ENCODE data around the gene TPPP. TPM values are rescaled to one million over a fixed set of nuclear protein-coding genes. Genes with fewer than 3 reads are reported as not detected.
A peak's percentile ranks its signal among the peaks of the same experiment; 100 is the strongest.

Gene TPPP
- total RNA-seq, 2 donors from 2014 or later, result 0.10 to 0.14 TPM

DNA sequence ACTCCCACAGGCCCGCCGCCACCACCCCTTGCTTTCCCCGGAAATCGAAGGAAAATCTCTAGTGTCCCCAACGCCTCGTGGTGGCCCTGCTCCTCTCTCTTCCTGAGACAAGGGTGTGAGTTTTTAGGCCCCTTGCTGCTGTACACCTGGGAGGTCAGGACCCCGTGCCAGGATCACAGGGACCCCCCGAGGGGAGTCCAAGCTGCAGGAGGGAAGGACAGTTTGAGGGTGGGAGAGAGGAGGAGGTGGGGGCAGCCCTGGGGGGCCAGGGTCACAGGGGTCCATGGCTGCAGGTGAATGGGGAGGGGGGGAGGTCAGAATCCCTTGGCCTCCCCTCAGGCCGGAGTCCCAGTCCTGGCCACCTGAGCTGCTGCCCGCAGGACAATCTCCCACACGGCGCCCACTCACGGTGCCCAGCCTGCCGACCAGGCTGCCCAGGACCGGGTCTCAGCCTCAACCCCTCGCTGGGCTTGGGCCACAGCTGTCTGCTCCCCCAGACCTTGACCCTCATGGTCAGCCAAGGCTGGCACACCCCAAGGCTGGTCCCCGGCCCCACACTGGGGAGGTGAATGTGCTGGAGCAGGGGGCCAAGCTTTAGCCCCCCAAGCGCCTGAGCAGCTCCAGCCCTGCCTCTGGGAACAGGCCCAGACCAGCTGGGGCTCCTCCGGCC, 19.9 kb downstream of the TPPP start:
- Mint-ChIP-seq H3K9me3 (no peaks in the 10 kb centered on the region), H3K27ac (peak overlapping the region in 1 of 2 donors; percentile 44), H3K36me3 (no peaks in the 10 kb centered on the region)
- ATAC-seq, result no peak
- DNase-seq (ENCODE audit: low spot score in 2 of 2), result peak in 1 of 2 donors; percentile 54

GRCh38 chr5:672329-673160, 20.6 kb downstream of the TPPP start:
- Mint-ChIP-seq H3K36me3 (peaks cover 0 to under 1% of the 10 kb centered on the region in 2 donors), H3K9me3 (no peaks in the 10 kb centered on the region), H3K27ac (peak overlapping the region in 1 of 2 donors; percentile 44)
- ATAC-seq (peak in 1 of 2 donors; percentile 53), DNase-seq (ENCODE audit: low spot score in 2 of 2) (peak; percentile 52 to 53)

GRCh38 chr5:671459-672328, 21.5 kb downstream of the TPPP start:
- Mint-ChIP-seq H3K36me3 (peaks cover 0 to 4% of the 10 kb centered on the region in 2 donors), H3K9me3 (no peaks in the 10 kb centered on the region), H3K27ac (no peak overlapping the region)
- DNase-seq (ENCODE audit: low spot score in 2 of 2), result peak; percentile 62 to 77
- peak; percentile 73 to 74 for ATAC-seq

DNA sequence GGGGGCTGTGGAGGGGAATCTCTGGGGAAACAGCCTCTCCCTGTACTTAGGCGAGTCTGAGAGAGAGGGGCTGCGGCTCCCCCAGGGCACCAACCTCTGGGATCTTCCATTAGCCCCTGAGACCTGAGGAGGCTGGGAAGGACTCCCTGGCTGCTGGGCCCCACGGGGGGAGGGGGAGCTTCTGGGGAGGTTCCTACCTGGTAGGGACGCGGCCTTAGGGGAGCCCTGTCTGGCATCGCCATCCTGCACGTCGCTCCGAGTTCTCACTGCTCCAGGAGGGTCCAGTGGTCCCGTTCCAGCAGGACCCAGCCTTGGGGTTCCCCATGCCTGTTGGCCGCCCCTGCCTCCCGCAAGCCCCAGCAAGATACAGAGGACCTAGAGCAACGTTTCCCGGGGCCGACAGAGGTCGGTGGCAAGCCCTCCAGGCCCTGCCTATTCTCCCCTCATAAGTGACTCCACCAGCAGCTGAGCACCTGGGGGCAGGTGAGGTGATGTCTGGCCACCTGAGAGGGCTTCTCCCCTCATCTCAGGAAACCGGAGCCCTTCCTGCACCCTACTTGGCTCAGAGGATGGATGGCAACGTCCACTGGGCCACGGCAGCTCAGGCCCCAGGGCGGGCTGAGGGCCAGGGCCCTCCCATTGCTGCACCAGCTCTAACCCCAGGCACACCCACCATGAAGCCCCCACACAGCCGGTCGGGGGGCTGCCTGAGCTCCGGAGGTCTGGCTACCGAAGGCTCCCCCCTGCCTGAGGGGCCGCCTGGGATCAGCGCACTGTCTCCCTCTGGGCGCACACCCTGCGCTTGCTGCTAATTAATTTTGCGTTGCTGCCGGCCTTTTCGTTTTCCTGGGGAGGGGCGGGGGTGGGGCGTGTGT, 22.5 kb downstream of the TPPP start:
- Mint-ChIP-seq H3K9me3 (no peaks in the 10 kb centered on the region), H3K27ac (no peak overlapping the region), H3K36me3 (peaks cover 0 to 4% of the 10 kb centered on the region in 2 donors)
- ATAC-seq (no peak), DNase-seq (ENCODE audit: low spot score in 2 of 2) (peak in 1 of 2 donors; percentile 51)

- H3K27ac Mint-ChIP-seq, result no peak overlapping the region
- ATAC-seq (peak in 1 of 2 donors; percentile 2), DNase-seq (ENCODE audit: low spot score in 2 of 2) (peak in 1 of 2 donors; percentile 56)
- H3K36me3 Mint-ChIP-seq, result peaks cover 0 to 4% of the 10 kb centered on the region in 2 donors
- no peaks in the 10 kb centered on the region for H3K9me3 Mint-ChIP-seq
Observed at GRCh38 chr5:669842-670395, 23.2 kb downstream of the TPPP start.

- H3K36me3 Mint-ChIP-seq, result peaks cover 0 to 4% of the 10 kb centered on the region in 2 donors
- ATAC-seq (peak; percentile 22 to 47), DNase-seq (ENCODE audit: low spot score in 2 of 2) (peak; percentile 58)
- no peak overlapping the region for H3K27ac Mint-ChIP-seq
- no peaks in the 10 kb centered on the region for H3K9me3 Mint-ChIP-seq
Observed at GRCh38 chr5:669111-669841, 23.9 kb downstream of the TPPP start.

DNA sequence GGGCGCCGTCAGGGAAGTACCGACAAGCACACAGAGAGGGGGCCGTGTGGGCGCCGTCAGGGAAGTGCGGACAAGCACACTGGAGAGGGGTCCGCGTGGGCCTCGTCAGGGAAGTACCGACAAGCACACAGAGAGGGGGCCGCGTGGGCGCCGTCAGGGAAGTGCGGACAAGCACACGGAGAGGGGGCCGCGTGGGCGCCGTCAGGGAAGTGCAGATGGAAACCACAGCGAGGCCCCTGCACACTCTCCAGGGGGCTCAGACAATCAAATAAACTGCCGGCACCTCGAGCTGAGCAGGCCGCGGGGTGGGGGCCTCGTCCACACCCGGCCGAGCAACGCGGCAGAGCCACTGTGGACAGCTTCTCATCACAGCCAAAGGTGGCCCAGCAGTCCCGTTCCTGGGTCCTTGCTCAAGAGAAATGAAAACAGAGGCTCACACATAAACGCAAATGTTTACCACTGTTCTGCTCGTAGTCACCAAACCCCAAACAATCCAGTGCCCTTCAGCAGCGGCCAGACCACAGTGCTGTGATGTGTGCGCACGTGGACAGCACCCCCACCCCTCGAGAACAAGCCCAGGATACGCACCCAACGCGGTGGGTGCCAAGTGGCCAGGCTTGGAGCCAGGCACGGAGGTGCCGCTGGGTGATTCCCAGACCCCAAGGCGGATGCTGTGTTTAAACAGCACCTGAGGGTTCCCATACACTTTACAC, 24.7 kb downstream of the TPPP start:
- no peak overlapping the region for H3K27ac Mint-ChIP-seq
- no peaks in the 10 kb centered on the region for H3K9me3 Mint-ChIP-seq
- H3K36me3 Mint-ChIP-seq, result peaks cover 0 to 4% of the 10 kb centered on the region in 2 donors
- ATAC-seq (no peak), DNase-seq (ENCODE audit: low spot score in 2 of 2) (peak in 1 of 2 donors; percentile 45)

- DNase-seq (ENCODE audit: low spot score in 2 of 2), result peak in 1 of 2 donors; percentile 28
- ATAC-seq, result no peak
- peaks cover 0 to 4% of the 10 kb centered on the region in 2 donors for H3K36me3 Mint-ChIP-seq
- H3K27ac Mint-ChIP-seq, result no peak overlapping the region
- H3K9me3 Mint-ChIP-seq, result no peaks in the 10 kb centered on the region
Observed at GRCh38 chr5:666816-667498, 26.2 kb downstream of the TPPP start.

DNA sequence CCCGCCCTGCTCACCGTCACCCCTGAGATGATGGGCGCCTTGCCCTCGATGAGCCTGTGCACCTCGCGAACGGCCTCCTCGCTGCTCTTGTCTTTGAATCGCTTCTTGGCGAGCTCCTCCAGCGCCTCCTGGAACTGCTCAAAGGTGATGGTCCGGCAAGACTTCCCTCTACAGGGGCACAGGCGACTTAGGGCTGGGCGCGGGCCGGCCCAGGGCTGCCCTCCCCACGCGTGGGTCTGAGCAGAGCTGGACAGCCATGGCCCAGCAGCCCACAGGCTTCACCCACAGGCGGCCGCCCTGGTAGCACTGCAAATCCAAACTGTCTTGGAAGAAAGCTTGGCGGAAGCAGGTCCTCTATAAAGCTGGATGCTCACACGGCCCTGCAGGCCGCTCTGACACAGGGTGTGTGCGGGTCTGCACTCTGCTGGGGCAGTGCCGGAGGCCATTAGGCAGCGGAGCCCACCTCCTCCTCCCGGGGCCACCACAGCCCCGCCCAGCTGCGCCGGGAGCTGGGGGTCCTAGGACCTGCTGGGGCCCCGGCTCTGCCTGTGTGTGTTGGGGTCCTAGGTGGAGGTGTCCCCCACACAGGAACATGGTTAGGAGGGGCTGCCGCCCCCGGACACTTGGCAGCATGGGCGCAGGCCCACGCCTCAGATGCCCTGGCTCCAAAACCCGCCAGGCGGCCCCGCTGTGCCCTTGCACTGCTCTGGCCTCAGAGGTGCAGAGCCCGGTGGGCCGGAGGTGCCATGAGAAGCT, 27.0 kb downstream of the TPPP start:
- DNase-seq (ENCODE audit: low spot score in 2 of 2) (peak in 1 of 2 donors; percentile 50), ATAC-seq (no peak)
- peaks cover 4 to 8% of the 10 kb centered on the region in 2 donors for H3K36me3 Mint-ChIP-seq
- no peaks in the 10 kb centered on the region for H3K9me3 Mint-ChIP-seq
- H3K27ac Mint-ChIP-seq, result no peak overlapping the region

GRCh38 chr5:665541-665955, 27.6 kb downstream of the TPPP start:
- no peak for ATAC-seq
- Mint-ChIP-seq H3K27ac (no peak overlapping the region), H3K9me3 (no peaks in the 10 kb centered on the region), H3K36me3 (peaks cover 6 to 10% of the 10 kb centered on the region in 2 donors)
- peak in 1 of 2 donors; percentile 30 for DNase-seq (ENCODE audit: low spot score in 2 of 2)

DNA sequence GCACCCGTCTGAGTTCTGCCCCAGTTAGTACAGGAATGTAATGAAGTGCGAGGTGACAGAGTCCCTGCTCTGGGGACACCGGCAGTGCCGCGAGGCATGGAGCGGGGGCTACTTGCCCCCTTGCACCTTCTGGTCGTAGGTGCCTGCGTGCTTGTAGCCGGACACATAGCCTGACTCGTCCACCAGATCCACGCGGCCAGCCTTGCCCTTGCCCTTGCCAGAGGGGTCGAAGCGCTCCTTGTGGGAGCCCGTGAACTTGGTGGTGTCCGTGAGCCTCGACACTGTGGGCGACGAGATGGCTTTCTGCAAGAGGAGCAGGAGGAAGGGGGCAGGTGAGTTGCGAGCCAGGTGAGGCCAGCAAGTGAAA, 28.2 kb downstream of the TPPP start:
- DNase-seq (ENCODE audit: low spot score in 2 of 2), result peak in 1 of 2 donors; percentile 49
- no peak for ATAC-seq
- Mint-ChIP-seq H3K36me3 (peaks cover 10 to 11% of the 10 kb centered on the region in 2 donors), H3K9me3 (no peaks in the 10 kb centered on the region), H3K27ac (no peak overlapping the region)

GRCh38 chr5:664343-664993, 28.7 kb downstream of the TPPP start:
- no peaks in the 10 kb centered on the region for H3K9me3 Mint-ChIP-seq
- peaks cover 14 to 16% of the 10 kb centered on the region in 2 donors for H3K36me3 Mint-ChIP-seq
- H3K27ac Mint-ChIP-seq, result no peak overlapping the region
- DNase-seq (ENCODE audit: low spot score in 2 of 2) (peak in 1 of 2 donors; percentile 52), ATAC-seq (no peak)
